ENCODE results near the gene SND1.

SND1 gene

GRCh38 chr7:127619681-127620405, 32.2 kb upstream of the SND1 start:
- ChIA-PET POLR2A (no interaction called here), CTCF (interaction anchor here (0.7 to 1.4 kb wide), 2 partner anchors 9 to 85 kb away, joined by 3 to 4 read pairs; no protein-coding TSS in a partner anchor)
- DNase-seq (ENCODE audit: extremely low spot score) = no peak

GRCh38 chr7:127620406-127621233, 31.4 kb upstream of the SND1 start:
- DNase-seq (ENCODE audit: extremely low spot score) = no peak
- ChIA-PET POLR2A (no interaction called here), CTCF (interaction anchor here (0.5 to 1.4 kb wide), 3 partner anchors 9 to 147 kb away, joined by 3 to 4 read pairs (median 4); no protein-coding TSS in a partner anchor)
- TF ChIP-seq FOXM1 (IDR thresholded peaks at IDR 0.05; ENCODE audit: borderline replicate concordance) = no peak
- no peak for TF ChIP-seq NFRKB (IDR thresholded peaks at IDR 0.05)
- no peak for TF ChIP-seq TARDBP (IDR thresholded peaks at IDR 0.05)
- TF ChIP-seq SP1 (IDR thresholded peaks at IDR 0.05) = no peak
- TF ChIP-seq FOXK2 (IDR thresholded peaks at IDR 0.05) = no peak
- no peak for TF ChIP-seq ELF4 (IDR thresholded peaks at IDR 0.05)
- TF ChIP-seq, protein P1, sequence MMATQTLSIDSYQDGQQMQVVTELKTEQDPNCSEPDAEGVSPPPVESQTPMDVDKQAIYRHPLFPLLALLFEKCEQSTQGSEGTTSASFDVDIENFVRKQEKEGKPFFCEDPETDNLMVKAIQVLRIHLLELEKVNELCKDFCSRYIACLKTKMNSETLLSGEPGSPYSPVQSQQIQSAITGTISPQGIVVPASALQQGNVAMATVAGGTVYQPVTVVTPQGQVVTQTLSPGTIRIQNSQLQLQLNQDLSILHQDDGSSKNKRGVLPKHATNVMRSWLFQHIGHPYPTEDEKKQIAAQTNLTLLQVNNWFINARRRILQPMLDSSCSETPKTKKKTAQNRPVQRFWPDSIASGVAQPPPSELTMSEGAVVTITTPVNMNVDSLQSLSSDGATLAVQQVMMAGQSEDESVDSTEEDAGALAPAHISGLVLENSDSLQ (IDR thresholded peaks at IDR 0.05) = no peak
- no peak for TF ChIP-seq ZNF384 (IDR thresholded peaks at IDR 0.05)

More at GRCh38 chr7:127619681-127620405, 32.2 kb upstream of the SND1 start:
- TF ChIP-seq CTBP1 (IDR thresholded peaks at IDR 0.05; ENCODE audit: borderline replicate concordance) = no peak
- TF ChIP-seq ARNT (IDR thresholded peaks at IDR 0.05) = no peak
- TF ChIP-seq ZNF384 (IDR thresholded peaks at IDR 0.05) = no peak
- TF ChIP-seq SUZ12 (IDR thresholded peaks at IDR 0.05) = no peak
- TF ChIP-seq HDGF (IDR thresholded peaks at IDR 0.05; ENCODE audit: borderline replicate concordance) = no peak
- TF ChIP-seq BHLHE40 (IDR thresholded peaks at IDR 0.05; ENCODE audit: borderline replicate concordance) = no peak
- TF ChIP-seq FOXK2 (IDR thresholded peaks at IDR 0.05) = no peak
- no peak for TF ChIP-seq ELF4 (IDR thresholded peaks at IDR 0.05)

- ChIA-PET POLR2A (no interaction called here), CTCF (no interaction called here)
- no peak for DNase-seq (ENCODE audit: extremely low spot score)
- no peak for TF ChIP-seq ZNF384 (IDR thresholded peaks at IDR 0.05)
- TF ChIP-seq, protein P1 (IDR thresholded peaks at IDR 0.05) = no peak
- TF ChIP-seq FOXK2 (IDR thresholded peaks at IDR 0.05) = no peak
- no peak for TF ChIP-seq FOXA1 (IDR thresholded peaks at IDR 0.05)
- TF ChIP-seq SP1 (IDR thresholded peaks at IDR 0.05) = no peak
- TF ChIP-seq ELF4 (IDR thresholded peaks at IDR 0.05) = no peak
- TF ChIP-seq SUZ12 (IDR thresholded peaks at IDR 0.05) = no peak
- no peak for TF ChIP-seq LEF1 (IDR thresholded peaks at IDR 0.05; ENCODE audit: borderline replicate concordance)
- TF ChIP-seq CTBP1 (IDR thresholded peaks at IDR 0.05; ENCODE audit: borderline replicate concordance) = no peak
- TF ChIP-seq HDGF (IDR thresholded peaks at IDR 0.05; ENCODE audit: borderline replicate concordance) = no peak
- TF ChIP-seq TARDBP (IDR thresholded peaks at IDR 0.05) = no peak
- no peak for TF ChIP-seq FOXM1 (IDR thresholded peaks at IDR 0.05; ENCODE audit: borderline replicate concordance)
- TF ChIP-seq NFRKB (IDR thresholded peaks at IDR 0.05) = no peak
- no peak for TF ChIP-seq L3MBTL2 (conservative IDR thresholded peaks at IDR 0.05)
- no peak for TF ChIP-seq ARNT (IDR thresholded peaks at IDR 0.05)
Observed at GRCh38 chr7:127625331-127625730, 26.7 kb upstream of the SND1 start.

GRCh38 chr7:127628445-127628844, 23.5 kb upstream of the SND1 start:
- POLR2A ChIA-PET = no interaction called here
- TF ChIP-seq LEF1 (IDR thresholded peaks at IDR 0.05; ENCODE audit: borderline replicate concordance) (no peak), ARNT (IDR thresholded peaks at IDR 0.05) (no peak), BHLHE40 (IDR thresholded peaks at IDR 0.05; ENCODE audit: borderline replicate concordance) (no peak), SP1 (IDR thresholded peaks at IDR 0.05) (no peak), ELF4 (IDR thresholded peaks at IDR 0.05) (no peak), FOXK2 (IDR thresholded peaks at IDR 0.05) (no peak), ZNF384 (IDR thresholded peaks at IDR 0.05) (no peak), NFRKB (IDR thresholded peaks at IDR 0.05) (no peak), TARDBP (IDR thresholded peaks at IDR 0.05) (no peak), L3MBTL2 (conservative IDR thresholded peaks at IDR 0.05) (no peak), HDGF (IDR thresholded peaks at IDR 0.05; ENCODE audit: borderline replicate concordance) (no peak), FOXM1 (IDR thresholded peaks at IDR 0.05; ENCODE audit: borderline replicate concordance) (no peak), FOXA1 (IDR thresholded peaks at IDR 0.05) (no peak)
- DNase-seq (ENCODE audit: extremely low spot score) = no peak
- CTCF ChIA-PET = interaction anchor here (0.6 to 1.6 kb wide), 7 partner anchors 8 to 298 kb away, joined by 3 to 6 read pairs (median 4); partner anchors contain the start of genes ARF5 and GCC1

GRCh38 chr7:127629268-127629854, 22.6 kb upstream of the SND1 start:
- TF ChIP-seq L3MBTL2 (conservative IDR thresholded peaks at IDR 0.05) (no peak), SP1 (IDR thresholded peaks at IDR 0.05) (no peak), HDGF (IDR thresholded peaks at IDR 0.05; ENCODE audit: borderline replicate concordance) (no peak), LEF1 (IDR thresholded peaks at IDR 0.05; ENCODE audit: borderline replicate concordance) (no peak), SUZ12 (IDR thresholded peaks at IDR 0.05) (no peak), NFRKB (IDR thresholded peaks at IDR 0.05) (no peak), ZNF384 (IDR thresholded peaks at IDR 0.05) (0 out of 2 replicates have a peak, but pooled peaks have one; percentile 5), TARDBP (IDR thresholded peaks at IDR 0.05) (no peak)
- ChIA-PET CTCF (interaction anchor here (0.6 to 1.6 kb wide), 8 partner anchors 9 to 297 kb away, joined by 3 to 6 read pairs (median 4); partner anchors contain the start of genes ARF5 and GCC1), POLR2A (no interaction called here)
- DNase-seq (ENCODE audit: extremely low spot score) = peak; percentile 65
